HG02763 (cell line): Measurements from ENCODE around the gene RYR2.
"Not testable (repeated sequence)": the region's sequence is repeated elsewhere in the genome, so short reads cannot be mapped to it uniquely, and the experiment has no call there.

Source experiments
- ATAC-seq: cut with Tn5 transposase; IDR thresholded peaks from one replicate; pipeline ENCODE4 v1.9.1; 2021; ENCODE audit warnings: mild to moderate bottlenecking, moderate library complexity; ENCODE audit not compliant: unreplicated experiment

RYR2 gene

GRCh38 chr1:237820634-237821033, 778.6 kb downstream of the RYR2 start:
- not testable (repeated sequence) for ATAC-seq

- ATAC-seq, result no peak
These were observed 790.9 kb downstream of the RYR2 start for GRCh38 chr1:237832858-237833257.

- no peak for ATAC-seq
These were observed 792.1 kb downstream of the RYR2 start for GRCh38 chr1:237834048-237834447.

GRCh38 chr1:237834461-237834860, 792.5 kb downstream of the RYR2 start:
- ATAC-seq, result no peak

- no peak for ATAC-seq
These were observed 796.3 kb downstream of the RYR2 start for GRCh38 chr1:237838320-237838719.

GRCh38 chr1:237838904-237839534, 797.0 kb downstream of the RYR2 start:
- ATAC-seq, result no peak

- ATAC-seq, result no peak
These were observed 799.5 kb downstream of the RYR2 start for GRCh38 chr1:237841485-237841884.

- ATAC-seq, result not testable (repeated sequence)
These were observed 801.5 kb downstream of the RYR2 start for GRCh38 chr1:237843516-237843915.

GRCh38 chr1:237851210-237851845, 809.3 kb downstream of the RYR2 start:
- ATAC-seq, result no peak

GRCh38 chr1:237852342-237852741, 810.4 kb downstream of the RYR2 start:
- no peak for ATAC-seq

- no peak for ATAC-seq
These were observed 815.5 kb downstream of the RYR2 start for GRCh38 chr1:237857455-237857854.

- no peak for ATAC-seq
These were observed 817.0 kb downstream of the RYR2 start for GRCh38 chr1:237858992-237859391.

GRCh38 chr1:237861944-237862343, 820.0 kb downstream of the RYR2 start:
- no peak for ATAC-seq

GRCh38 chr1:237863234-237863633, 821.2 kb downstream of the RYR2 start:
- no peak for ATAC-seq

GRCh38 chr1:237864338-237865244, 822.6 kb downstream of the RYR2 start:
- ATAC-seq, result peak; percentile 64

- ATAC-seq, result no peak
These were observed 825.5 kb downstream of the RYR2 start for GRCh38 chr1:237867380-237867888.

GRCh38 chr1:237868817-237869600, 827.0 kb downstream of the RYR2 start:
- ATAC-seq, result no peak

GRCh38 chr1:237873487-237874211, 831.7 kb downstream of the RYR2 start:
- no peak for ATAC-seq

- ATAC-seq, result no peak
These were observed 833.3 kb downstream of the RYR2 start for GRCh38 chr1:237875291-237875690.

- ATAC-seq, result no peak
These were observed 835.6 kb downstream of the RYR2 start for GRCh38 chr1:237877631-237878030.
